Tibial artery (tissue), 4 donors: ENCODE data around the gene ATP5F1D.

Source experiments
- DNase-seq, 2 donors: peaks; one replicate each; pipeline ENCODE4 v3.0.0-alpha.2; 2019
- H3K27ac ChIP-seq, 2 donors: fragments of 200-600 bp; sonication (generic) in 1 of 2; 1 replicate in 1 of 2; 2 replicates in 1 of 2; pipeline ENCODE4 v1.5.1; 2018 to 2019; ENCODE audit warnings: mild to moderate bottlenecking in 1 of 2
- H3K27me3 ChIP-seq, 2 donors: fragments of 200-600 bp; sonication (generic) in 1 of 2; one replicate each; pipeline versions ENCODE4 v1.5.1 to v1.6.0; 2016 to 2019
- H3K36me3 ChIP-seq, 3 donors: fragments of 200-600 bp; sonication (generic) in 2 of 3; one replicate each; pipeline ENCODE4 v1.5.1; 2016 to 2019; ENCODE audit warnings: mild to moderate bottlenecking in 2 of 3
- H3K4me1 ChIP-seq, 4 donors: fragments of 200-600 bp; sonication (generic) in 2 of 4; 1 replicate in 3 of 4; 2 replicates in 1 of 4; pipeline ENCODE4 v1.5.1; 2016 to 2019
- H3K4me3 ChIP-seq, 2 donors: fragments of 200-600 bp; sonication (generic) in 1 of 2; 1 replicate in 1 of 2; 2 replicates in 1 of 2; pipeline ENCODE4 v1.5.1; 2018 to 2019; ENCODE audit warnings: mild to moderate bottlenecking in 2 of 2
- H3K9me3 ChIP-seq, 3 donors: fragments of 200-600 bp; sonication (generic) in 1 of 3; one replicate each; pipeline ENCODE4 v1.5.1; 2016 to 2019
- intact Hi-C: fragments of 100-400 bp; cut with DNase I; formaldehyde crosslinking; loops from one replicate; pipeline ENCODE4 v1.15.0; 2023; ENCODE audit warnings: low total_unique reads
- TF ChIP-seq, protein P1 (sequence below), 2 experiments: fragments of 200-600 bp in 1 of 2; fragments of 450-650 bp in 1 of 2; IDR thresholded peaks; one replicate each; pipeline ENCODE4 v1.5.1; 2017 to 2019; ENCODE audit warnings: antibody characterized with exemption in 2 of 2, mild to moderate bottlenecking in 1 of 2, moderate library complexity in 1 of 2

Gene ATP5F1D

DNA sequence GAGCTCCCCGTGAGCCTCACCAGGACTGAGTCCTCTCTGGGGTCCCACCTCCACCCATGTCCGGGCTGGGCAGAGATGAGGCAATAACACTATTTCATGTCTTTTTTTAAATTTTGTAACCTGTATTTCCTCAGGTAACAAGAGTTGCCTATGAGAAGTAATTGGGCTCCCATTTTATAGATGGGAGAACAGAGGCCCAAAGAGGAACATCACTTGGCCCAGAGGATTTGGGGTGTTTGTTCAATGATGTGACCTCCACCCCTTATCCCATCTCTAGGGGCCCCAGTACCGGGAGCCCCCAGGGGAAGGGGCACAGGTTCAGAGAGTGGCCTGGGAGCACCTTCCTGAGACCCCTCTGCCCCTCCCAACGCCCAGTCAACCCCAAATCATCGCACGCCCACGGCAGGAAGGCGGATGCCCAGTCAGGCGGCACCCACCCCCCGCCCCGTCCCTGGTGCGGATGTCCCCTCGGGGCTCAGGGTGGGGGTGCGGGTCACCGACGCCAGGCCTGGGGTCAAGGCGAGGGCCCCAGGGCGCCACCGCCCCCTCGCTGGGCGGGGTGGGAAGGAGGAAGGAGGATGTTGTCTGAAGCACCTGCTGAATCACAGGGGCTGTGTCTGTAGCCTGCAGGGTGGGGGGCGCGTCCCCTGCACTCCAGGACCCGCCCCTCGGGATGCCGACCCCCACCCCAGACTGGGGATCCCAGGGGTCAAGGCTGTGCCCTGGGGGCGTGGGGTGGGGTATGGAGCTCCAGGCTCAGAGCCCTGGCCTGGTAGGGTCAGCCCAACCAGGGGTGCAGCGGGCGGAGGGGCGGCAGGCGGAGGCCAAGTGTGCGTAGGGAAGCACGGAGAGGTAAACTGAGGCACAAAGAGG lies 18.6 kb downstream of the ATP5F1D start:
- Histone ChIP-seq H3K27me3 (no peaks in the 10 kb centered on the region), H3K4me3 (peak overlapping the region; percentile 64 to 77), H3K9me3 (no peaks in the 10 kb centered on the region), H3K27ac (peak overlapping the region; percentile 93 to 95), H3K36me3 (peaks cover 21 to 34% (median 33%) of the 10 kb centered on the region in 3 donors), H3K4me1 (peaks cover 10 to 77% (median 72%) of the 10 kb centered on the region in 4 donors)
- TF ChIP-seq, protein P1, sequence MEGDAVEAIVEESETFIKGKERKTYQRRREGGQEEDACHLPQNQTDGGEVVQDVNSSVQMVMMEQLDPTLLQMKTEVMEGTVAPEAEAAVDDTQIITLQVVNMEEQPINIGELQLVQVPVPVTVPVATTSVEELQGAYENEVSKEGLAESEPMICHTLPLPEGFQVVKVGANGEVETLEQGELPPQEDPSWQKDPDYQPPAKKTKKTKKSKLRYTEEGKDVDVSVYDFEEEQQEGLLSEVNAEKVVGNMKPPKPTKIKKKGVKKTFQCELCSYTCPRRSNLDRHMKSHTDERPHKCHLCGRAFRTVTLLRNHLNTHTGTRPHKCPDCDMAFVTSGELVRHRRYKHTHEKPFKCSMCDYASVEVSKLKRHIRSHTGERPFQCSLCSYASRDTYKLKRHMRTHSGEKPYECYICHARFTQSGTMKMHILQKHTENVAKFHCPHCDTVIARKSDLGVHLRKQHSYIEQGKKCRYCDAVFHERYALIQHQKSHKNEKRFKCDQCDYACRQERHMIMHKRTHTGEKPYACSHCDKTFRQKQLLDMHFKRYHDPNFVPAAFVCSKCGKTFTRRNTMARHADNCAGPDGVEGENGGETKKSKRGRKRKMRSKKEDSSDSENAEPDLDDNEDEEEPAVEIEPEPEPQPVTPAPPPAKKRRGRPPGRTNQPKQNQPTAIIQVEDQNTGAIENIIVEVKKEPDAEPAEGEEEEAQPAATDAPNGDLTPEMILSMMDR (IDR thresholded peaks at IDR 0.05), result no peak
- intact Hi-C loops, result no loop called here
- DNase-seq, result peak in 1 of 2 donors; percentile 75

- peaks cover 10 to 77% (median 72%) of the 10 kb centered on the region in 4 donors for H3K4me1 ChIP-seq
- DNase-seq, result peak; percentile 94 to 98
- intact Hi-C loops, result no loop called here
- TF ChIP-seq, protein P1 (IDR thresholded peaks at IDR 0.05), result no peak
- peak overlapping the region; percentile 93 to 95 for H3K27ac ChIP-seq
- H3K36me3 ChIP-seq, result peaks cover 13 to 26% (median 24%) of the 10 kb centered on the region in 3 donors
- H3K4me3 ChIP-seq, result peak overlapping the region; percentile 64 to 77
- H3K27me3 ChIP-seq, result no peaks in the 10 kb centered on the region
- H3K9me3 ChIP-seq, result no peaks in the 10 kb centered on the region
These were observed 19.4 kb downstream of the ATP5F1D start for GRCh38 chr19:1260749-1261537.

DNA sequence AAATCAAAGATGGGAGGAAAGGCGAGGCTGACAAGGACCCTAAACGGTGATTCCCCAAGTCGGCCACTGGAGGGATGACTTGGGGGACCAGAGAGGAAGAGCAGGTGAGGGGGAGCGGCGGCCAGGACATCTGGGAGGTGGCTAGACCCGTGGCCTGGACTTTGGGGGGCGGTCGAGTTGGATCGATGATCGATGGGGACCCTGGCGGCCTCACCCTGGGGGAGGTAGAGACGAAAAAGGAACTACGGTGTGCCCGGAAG lies 19.9 kb downstream of the ATP5F1D start:
- intact Hi-C loops, result no loop called here
- H3K4me1 ChIP-seq, result peaks cover 10 to 81% (median 75%) of the 10 kb centered on the region in 4 donors

DNA sequence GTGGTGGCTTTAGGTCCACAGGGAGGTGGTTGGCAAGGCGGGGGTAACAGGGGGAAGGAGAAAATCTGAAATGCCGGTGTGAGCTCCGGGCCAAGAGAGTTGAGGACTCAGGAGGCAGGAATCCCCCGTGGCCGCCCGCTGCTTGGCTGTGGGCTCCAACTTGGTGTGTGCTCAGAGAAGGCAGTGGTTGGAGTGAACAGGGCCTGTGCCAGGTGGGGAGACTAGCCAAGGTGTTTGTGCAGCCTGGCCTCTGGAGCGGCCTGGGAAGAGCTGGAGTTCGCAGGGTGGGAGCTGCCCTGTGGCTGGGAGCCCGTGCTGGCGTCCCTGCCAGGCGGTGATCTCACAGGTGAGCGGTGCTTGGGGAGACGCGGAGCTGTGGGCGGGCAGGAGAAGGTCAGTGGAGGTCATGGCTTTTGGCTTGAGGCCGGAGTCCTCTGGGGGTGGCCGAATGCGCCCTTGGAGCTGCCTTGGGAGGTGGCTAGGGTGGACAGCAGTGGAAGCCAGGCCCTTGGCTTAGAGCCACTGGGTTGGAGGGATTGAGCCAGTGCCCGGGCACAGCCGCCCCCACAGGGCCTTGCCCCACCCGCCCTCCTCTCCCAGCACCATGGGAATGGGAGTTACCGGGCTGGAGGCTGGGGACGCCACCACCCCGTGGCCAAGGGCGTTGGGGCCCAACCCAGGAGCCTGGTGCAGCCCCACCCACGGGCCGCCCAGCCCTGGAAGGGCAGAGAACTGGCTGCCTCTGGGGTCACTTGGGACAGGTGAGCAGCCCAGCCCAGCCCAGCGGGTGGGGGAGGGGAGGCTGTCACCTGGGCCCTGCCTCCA lies 20.5 kb downstream of the ATP5F1D start:
- peaks cover 4 to 15% (median 14%) of the 10 kb centered on the region in 3 donors for H3K36me3 ChIP-seq
- DNase-seq, result peak; percentile 71 to 94
- peak overlapping the region; percentile 93 to 95 for H3K27ac ChIP-seq
- H3K4me3 ChIP-seq, result peak overlapping the region; percentile 64 to 77
- no peaks in the 10 kb centered on the region for H3K9me3 ChIP-seq
- intact Hi-C loops, result no loop called here
- TF ChIP-seq, protein P1 (IDR thresholded peaks at IDR 0.05), result no peak
- peaks cover 10 to 86% (median 77%) of the 10 kb centered on the region in 4 donors for H3K4me1 ChIP-seq
- no peaks in the 10 kb centered on the region for H3K27me3 ChIP-seq

More for the DNA sequence above, 19.9 kb downstream of the ATP5F1D start:
- Histone ChIP-seq H3K36me3 (peaks cover 9 to 20% (median 19%) of the 10 kb centered on the region in 3 donors), H3K4me3 (peak overlapping the region; percentile 64 to 77), H3K27ac (peak overlapping the region; percentile 93 to 95), H3K9me3 (no peaks in the 10 kb centered on the region), H3K27me3 (no peaks in the 10 kb centered on the region)
- DNase-seq, result no peak
- TF ChIP-seq, protein P1 (IDR thresholded peaks at IDR 0.05), result peak in 1 of 2 experiments; percentile 19

GRCh38 chr19:1262623-1263123 lies 21.1 kb downstream of the ATP5F1D start:
- peaks cover 13 to 91% (median 80%) of the 10 kb centered on the region in 4 donors for H3K4me1 ChIP-seq
- peak overlapping the region; percentile 93 to 95 for H3K27ac ChIP-seq
- TF ChIP-seq, protein P1 (IDR thresholded peaks at IDR 0.05), result no peak
- no peaks in the 10 kb centered on the region for H3K27me3 ChIP-seq
- H3K4me3 ChIP-seq, result peak overlapping the region in 1 of 2 donors; percentile 77
- peaks cover 0 to 11% (median 7%) of the 10 kb centered on the region in 3 donors for H3K36me3 ChIP-seq
- intact Hi-C loops, result no loop called here
- DNase-seq, result no peak
- no peaks in the 10 kb centered on the region for H3K9me3 ChIP-seq
